DND-41 (cell line): ENCODE data around the gene ARFGEF3.

Experiments
- ATAC-seq: fragments of 200-7000 bp; cut with Tn5 transposase; 3 replicates; pipeline ENCODE4 v1.9.1; 2021; ENCODE audit warnings: low read depth; ENCODE audit not compliant: insufficient read depth
- DNase-seq: peaks from one replicate; pipeline ENCODE4 v3.0.0-alpha.2; 2020
- H2AFZ ChIP-seq: 2 replicates; pipeline ENCODE4 v1.6.0; 2012; ENCODE audit warnings: low read depth, low read length
- H3K27ac ChIP-seq: 2 replicates; pipeline ENCODE4 v1.5.1; 2012; ENCODE audit warnings: low read length, inconsistent platforms
- H3K27me3 ChIP-seq: fragments of 200-600 bp; sonication (generic); 2 replicates; pipeline ENCODE4 v1.6.0; 2012; ENCODE audit warnings: low read length, mild to moderate bottlenecking, inconsistent platforms; ENCODE audit not compliant: insufficient read depth, poor library complexity
- H3K36me3 ChIP-seq: 2 replicates; pipeline ENCODE4 v1.5.1; 2012; ENCODE audit warnings: low read length, inconsistent platforms; ENCODE audit not compliant: insufficient read depth
- H3K4me1 ChIP-seq: 2 replicates; pipeline ENCODE4 v1.5.1; 2012; ENCODE audit warnings: mild to moderate bottlenecking, low read length; ENCODE audit not compliant: insufficient read depth
- H3K4me2 ChIP-seq: 2 replicates; pipeline ENCODE4 v1.6.0; 2012; ENCODE audit warnings: mild to moderate bottlenecking, moderate library complexity, low read length, inconsistent platforms; ENCODE audit not compliant: insufficient read depth
- H3K4me3 ChIP-seq, 2 experiments: fragments of 200-600 bp in 1 of 2; shearing (Covaris generic) in 1 of 2; 2 replicates each; pipeline ENCODE4 v1.5.1; 2012 to 2016; ENCODE audit warnings: inconsistent platforms in 2 of 2, low read length in 2 of 2, mild to moderate bottlenecking in 2 of 2, low read depth in 1 of 2, moderate library complexity in 1 of 2
- H3K79me2 ChIP-seq: 2 replicates; pipeline ENCODE4 v1.6.0; 2012; ENCODE audit warnings: low read length, inconsistent platforms; ENCODE audit not compliant: insufficient read depth
- H3K9ac ChIP-seq: 2 replicates; pipeline ENCODE4 v1.6.0; 2012; ENCODE audit warnings: low read depth, mild to moderate bottlenecking, inconsistent platforms, low read length, moderate library complexity
- H3K9me3 ChIP-seq: 2 replicates; pipeline ENCODE4 v1.5.1; 2012; ENCODE audit warnings: low read length, moderate library complexity, mild to moderate bottlenecking, inconsistent platforms; ENCODE audit not compliant: insufficient read depth, severe bottlenecking
- H4K20me1 ChIP-seq: 2 replicates; pipeline ENCODE4 v1.6.0; 2012; ENCODE audit warnings: low read length; ENCODE audit not compliant: insufficient read depth
- CTCF ChIP-seq: IDR thresholded peaks from 2 replicates; pipeline ENCODE4 v1.5.1; 2012; ENCODE audit warnings: borderline replicate concordance, low read length, moderate library complexity, mild to moderate bottlenecking; ENCODE audit not compliant: poor library complexity, severe bottlenecking; ENCODE audit errors: extremely low read depth
- EZH2 ChIP-seq: IDR thresholded peaks from 3 replicates; pipeline ENCODE4 v1.6.1; 2012; ENCODE audit warnings: borderline replicate concordance, low read depth, mild to moderate bottlenecking, moderate library complexity, low read length, inconsistent platforms; ENCODE audit not compliant: severe bottlenecking

Gene ARFGEF3

GRCh38 chr6:138157986-138158638, 3.6 kb upstream of the ARFGEF3 start:
- Histone ChIP-seq H3K4me1 (no peaks in the 10 kb centered on the region), H3K9ac (no peak overlapping the region), H3K36me3 (no peaks in the 10 kb centered on the region), H3K27me3 (peaks cover 13% of the 10 kb centered on the region), H3K4me2 (no peak overlapping the region), H3K27ac (no peak overlapping the region), H4K20me1 (no peaks in the 10 kb centered on the region), H3K9me3 (no peaks in the 10 kb centered on the region), H2AFZ (no peak overlapping the region), H3K4me3 (no peak overlapping the region), H3K79me2 (no peaks in the 10 kb centered on the region)
- TF ChIP-seq EZH2 = no peak
- TF ChIP-seq CTCF = no peak
- ATAC-seq (no peak), DNase-seq (no peak)

DNA sequence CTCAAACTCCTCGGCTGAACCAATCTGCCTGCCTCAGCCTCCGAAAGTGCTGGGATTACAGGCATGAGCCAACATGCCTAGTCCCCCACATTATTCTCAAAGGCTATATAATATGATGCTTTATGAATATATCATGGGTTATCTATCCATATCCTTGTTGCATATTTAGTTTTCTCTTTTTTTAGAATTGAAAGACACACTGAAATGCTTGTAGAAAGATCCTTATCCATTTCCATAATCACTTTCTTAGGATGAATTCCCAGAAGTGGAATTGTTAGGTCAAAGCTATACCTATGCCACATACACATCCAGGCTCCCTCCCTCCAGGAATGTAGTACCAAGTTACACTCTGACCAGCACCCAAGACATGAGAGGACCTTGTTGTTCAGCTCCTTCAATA, 2.5 kb upstream of the ARFGEF3 start:
- Histone ChIP-seq H3K9ac (no peak overlapping the region), H3K36me3 (no peaks in the 10 kb centered on the region), H3K4me2 (no peak overlapping the region), H3K4me1 (no peaks in the 10 kb centered on the region), H3K4me3 (no peak overlapping the region), H3K27ac (no peak overlapping the region), H3K27me3 (peaks cover 13% of the 10 kb centered on the region), H4K20me1 (no peaks in the 10 kb centered on the region), H3K79me2 (no peaks in the 10 kb centered on the region), H2AFZ (no peak overlapping the region), H3K9me3 (no peaks in the 10 kb centered on the region)
- ATAC-seq (no peak), DNase-seq (no peak)
- TF ChIP-seq CTCF = no peak

- Histone ChIP-seq H3K4me2 (no peak overlapping the region), H3K9ac (no peak overlapping the region), H3K79me2 (no peaks in the 10 kb centered on the region), H3K9me3 (no peaks in the 10 kb centered on the region), H3K27ac (no peak overlapping the region), H3K36me3 (no peaks in the 10 kb centered on the region), H2AFZ (no peak overlapping the region), H3K4me3 (no peak overlapping the region), H3K4me1 (no peaks in the 10 kb centered on the region), H4K20me1 (no peaks in the 10 kb centered on the region), H3K27me3 (peaks cover 13% of the 10 kb centered on the region)
- TF ChIP-seq CTCF (no peak), EZH2 (no peak)
- no peak for ATAC-seq
- DNase-seq = no peak
Observed at GRCh38 chr6:138160329-138161087, 1.2 kb upstream of the ARFGEF3 start.

DNA sequence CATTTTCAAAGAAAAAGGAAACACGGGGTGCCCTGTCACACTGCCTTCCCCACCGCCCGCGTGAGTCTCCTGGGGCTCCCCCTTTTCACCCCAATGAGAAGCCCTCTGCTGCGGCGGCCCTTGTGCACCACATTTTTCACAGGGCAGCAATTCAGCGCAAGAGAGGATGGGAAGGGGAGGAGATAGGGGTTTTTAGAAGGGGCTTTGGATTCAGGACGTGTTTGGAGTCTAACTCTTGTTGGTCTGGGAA, 726 bp upstream of the ARFGEF3 start:
- Histone ChIP-seq H3K9ac (no peak overlapping the region), H3K4me1 (no peaks in the 10 kb centered on the region), H4K20me1 (no peaks in the 10 kb centered on the region), H3K79me2 (no peaks in the 10 kb centered on the region), H3K27ac (no peak overlapping the region), H3K9me3 (no peaks in the 10 kb centered on the region), H3K27me3 (peaks cover 13% of the 10 kb centered on the region), H3K4me3 (no peak overlapping the region), H3K36me3 (no peaks in the 10 kb centered on the region), H3K4me2 (no peak overlapping the region), H2AFZ (no peak overlapping the region)
- no peak for TF ChIP-seq EZH2
- no peak for TF ChIP-seq CTCF
- DNase-seq (no peak), ATAC-seq (no peak)
